HG03354 (cell line): ENCODE measurements around the gene MFNG.

ENCODE experiments used
- ATAC-seq: cut with Tn5 transposase; IDR thresholded peaks from one replicate; pipeline ENCODE4 v1.9.1; 2021; ENCODE audit warnings: mild to moderate bottlenecking; ENCODE audit not compliant: unreplicated experiment, poor library complexity, severe bottlenecking

MFNG gene

GRCh38 chr22:37431366-37431765 is 54.8 kb downstream of the MFNG start:
- ATAC-seq: no peak

DNA sequence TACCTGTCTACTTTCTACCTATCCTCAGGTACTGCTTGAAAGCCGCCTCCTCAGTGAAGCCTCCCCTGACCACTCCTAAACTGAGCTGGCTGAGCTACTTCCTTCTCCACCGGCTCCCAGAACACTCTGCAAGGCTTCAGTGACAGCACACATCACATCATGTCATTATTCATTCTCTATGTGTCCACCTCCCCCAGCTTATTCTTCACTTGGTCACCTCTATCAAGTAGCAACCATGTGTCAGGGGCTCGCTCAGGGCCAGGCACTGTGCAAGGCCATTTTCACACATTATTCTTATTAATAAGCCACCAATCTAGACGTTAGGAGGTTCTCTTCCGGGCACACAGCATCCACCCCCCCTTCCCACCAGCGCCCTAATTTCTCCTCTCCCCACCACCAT is 55.2 kb downstream of the MFNG start:
- no peak for ATAC-seq

DNA sequence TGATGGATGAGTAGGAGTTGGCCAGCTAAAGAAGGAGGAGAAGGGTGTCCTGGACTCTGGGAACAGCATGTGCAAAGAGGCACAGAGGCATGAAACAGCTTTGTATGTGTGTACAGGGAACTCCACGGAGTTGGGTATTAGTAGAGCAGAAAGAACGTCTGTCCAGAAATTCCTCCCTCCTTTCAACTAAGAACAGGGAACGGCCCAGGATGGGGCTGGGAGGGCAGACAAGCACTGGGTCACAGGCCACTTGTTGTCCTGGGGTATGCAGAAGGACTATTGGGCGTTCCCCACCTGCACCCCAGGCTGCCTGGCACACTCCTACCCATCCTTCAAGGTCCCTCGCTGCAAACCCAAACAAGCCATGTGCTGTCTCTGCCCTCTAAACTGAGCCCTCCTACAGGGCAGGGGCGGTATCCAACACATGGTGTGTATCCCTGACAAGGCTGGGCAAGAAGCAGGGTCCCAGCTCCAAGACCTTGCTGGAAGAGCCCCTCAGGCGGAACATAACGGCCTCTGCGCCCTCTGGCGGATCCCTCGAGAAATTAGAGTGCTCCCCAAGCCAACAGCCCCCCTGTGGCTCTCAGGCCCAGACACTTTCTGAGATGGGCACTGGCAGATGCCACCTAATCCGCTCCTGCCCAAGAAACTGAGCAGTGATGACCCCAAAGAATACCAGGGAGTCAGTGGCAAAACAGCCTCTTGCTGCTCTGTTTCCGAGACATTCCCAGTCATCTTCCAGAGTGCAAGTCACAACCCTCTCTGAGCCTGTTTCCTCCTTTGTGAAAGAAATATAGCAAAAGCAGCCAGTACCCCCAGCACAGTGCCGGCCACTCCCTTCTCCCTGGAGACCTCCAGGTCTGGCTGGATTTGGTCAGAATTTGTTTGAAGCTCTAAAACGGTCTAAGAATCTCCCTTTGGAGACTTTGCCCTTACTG is 57.3 kb downstream of the MFNG start:
- ATAC-seq: no peak

DNA sequence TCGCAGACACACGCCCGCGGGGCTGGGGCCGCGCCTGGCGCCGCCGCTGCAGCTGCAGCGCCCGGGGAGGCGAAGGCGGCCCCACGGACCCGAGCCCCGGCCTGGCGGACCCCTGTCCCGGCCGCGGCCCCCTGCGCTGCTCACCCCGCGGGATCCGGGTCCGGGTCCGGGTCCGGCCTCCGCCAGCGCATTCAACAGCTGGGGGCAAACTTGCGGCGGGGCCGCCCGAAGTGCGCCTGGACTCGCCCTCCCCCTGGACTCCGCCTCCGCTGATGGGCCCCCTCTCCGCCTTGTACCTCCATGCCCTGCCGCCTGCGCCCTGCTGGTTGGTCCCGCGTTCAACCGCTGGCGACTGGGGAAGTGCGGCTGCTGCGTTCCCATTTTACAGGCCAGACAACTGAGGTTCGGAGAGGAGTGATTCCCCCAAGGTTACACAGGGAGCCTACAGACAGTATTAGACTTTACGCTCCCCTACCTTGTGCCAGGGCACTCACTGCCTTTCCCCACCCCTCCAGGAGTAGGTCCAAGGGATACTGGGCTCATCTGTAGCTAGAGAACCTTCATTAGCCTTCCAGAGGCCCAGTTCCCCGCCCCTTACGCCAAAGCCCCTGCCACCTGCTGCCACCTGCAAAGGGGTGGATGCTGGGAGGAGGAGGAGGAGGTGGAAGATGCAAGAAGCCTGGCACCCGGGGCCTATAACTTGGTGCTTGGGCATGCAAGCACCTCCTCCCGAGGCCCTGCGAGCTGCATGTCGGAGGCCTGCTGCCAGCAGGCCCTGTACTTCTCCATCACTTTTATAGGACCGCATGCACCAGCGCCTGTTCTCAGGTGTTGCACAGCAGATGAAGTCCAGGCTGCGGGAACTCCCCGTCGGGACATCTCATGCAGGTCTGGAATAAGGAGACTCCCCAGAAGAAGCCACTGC is 58.2 kb downstream of the MFNG start:
- ATAC-seq: no peak

GRCh38 chr22:37427135-37427710 is 59.0 kb downstream of the MFNG start, which contains the start of gene ELFN2:
ELFN2 (minus strand) TSS chr22:37427479; CDS start chr22:37375534, 51,945 bp downstream.
- no peak for ATAC-seq

DNA sequence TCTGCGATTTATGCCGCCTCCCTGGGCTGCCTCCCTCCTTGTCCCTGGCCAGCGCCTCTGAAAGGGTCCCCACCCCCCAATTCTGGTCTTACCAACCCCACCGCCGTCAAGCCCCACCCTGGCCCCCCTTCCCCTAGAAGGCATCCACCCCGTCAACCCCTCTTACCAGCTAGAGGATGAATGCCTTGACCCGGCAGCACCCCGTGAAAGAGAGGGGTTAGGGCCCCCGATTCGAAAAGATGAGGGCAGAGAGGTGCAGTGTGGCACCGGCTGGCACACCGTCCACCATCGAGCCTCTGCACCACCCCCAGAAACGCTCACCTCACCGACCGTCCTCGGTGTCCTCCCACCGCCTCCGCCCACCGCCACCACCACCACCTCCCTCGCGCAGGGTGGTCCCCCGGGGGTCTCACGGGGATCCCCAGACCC is 59.5 kb downstream of the MFNG start:
- ATAC-seq: no peak

- no peak for ATAC-seq
Observed at GRCh38 chr22:37425800-37426705, 60.1 kb downstream of the MFNG start.

DNA sequence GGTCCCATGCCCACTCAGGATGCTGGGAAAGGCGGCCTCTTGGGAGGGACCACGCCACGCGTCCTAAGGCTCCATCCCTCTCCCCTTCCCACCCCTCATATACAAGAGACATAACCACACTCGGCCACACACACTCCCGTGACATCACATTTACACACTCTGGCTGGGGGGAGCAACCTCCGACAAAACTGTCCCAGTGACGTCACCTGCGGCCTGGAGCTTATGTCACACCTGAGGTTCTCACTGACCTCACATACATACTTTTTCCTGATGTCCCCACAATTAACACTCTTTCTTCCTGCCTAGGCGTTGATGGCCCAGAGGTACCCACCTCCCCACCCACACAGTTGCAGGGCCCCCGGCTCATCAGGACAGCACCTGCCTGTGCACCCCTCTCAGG is 60.8 kb downstream of the MFNG start:
- no peak for ATAC-seq

DNA sequence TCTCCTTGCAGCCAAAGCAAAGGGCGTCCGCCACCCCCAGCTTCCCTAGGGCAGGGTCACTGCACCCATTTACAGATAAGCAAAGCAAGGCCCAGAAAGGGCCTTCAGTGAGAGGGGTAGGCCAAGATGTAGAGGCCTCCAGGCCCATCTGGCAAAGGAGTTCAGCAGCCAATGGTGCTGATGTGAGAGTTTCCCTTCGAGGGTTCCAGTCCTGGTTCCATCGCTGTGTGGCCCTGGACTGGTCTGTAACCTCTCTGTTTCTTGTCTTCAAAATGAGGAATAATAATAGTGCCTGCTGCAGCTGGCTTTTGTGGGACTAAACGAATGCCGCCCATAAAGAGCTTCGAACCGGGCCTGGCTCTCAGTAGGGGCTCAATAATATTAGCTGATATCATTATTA is 62.9 kb downstream of the MFNG start:
- ATAC-seq: no peak

GRCh38 chr22:37421468-37421877 is 64.7 kb downstream of the MFNG start:
- ATAC-seq: no peak

DNA sequence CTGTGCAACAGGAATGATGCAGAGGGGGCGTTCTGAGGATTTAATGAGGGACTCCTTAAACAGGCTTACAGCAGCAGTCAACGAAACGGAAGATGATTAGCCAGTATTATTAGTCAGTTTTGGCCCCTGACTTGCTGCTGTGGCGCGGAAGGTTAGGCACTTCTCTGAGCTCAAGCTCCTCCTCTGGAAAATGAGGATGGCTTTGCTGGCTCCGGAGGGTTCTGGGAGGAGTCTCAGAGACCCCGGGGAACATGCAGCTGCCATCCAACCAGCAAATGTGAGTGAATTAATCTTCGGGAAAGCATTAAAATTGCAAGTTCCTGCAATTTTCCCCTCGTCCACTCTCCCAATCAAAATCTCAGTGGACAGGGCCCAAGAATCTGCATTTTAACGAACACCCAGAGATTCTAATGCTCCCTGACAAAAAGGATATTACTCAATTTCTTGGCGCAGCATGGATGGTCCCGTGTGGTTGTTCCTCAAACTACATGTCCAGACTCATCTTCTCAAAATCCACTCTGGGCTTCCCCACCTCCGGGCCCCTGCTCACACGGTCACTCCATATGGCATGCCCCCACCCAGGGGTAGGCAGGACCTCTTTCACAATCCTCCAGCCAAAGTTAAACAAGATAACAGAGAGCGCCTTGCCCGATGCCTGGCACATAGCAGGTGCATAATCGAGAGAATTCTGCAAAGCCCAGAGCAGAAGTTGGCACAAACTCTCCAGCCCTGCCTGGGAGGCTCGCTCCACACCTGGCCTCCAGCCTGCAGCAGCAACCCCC is 65.3 kb downstream of the MFNG start:
- no peak for ATAC-seq

- ATAC-seq: no peak
Observed at GRCh38 chr22:37419969-37420685, 66.1 kb downstream of the MFNG start.

- no peak for ATAC-seq
Observed at GRCh38 chr22:37419370-37419968, 66.7 kb downstream of the MFNG start.
